DOHH2 (cell line): ENCODE measurements around the gene NLRC3.

Source experiments
- H3F3A ChIP-seq: fragments of 200-600 bp; sonication (generic), shearing (Covaris generic); 2 replicates; pipeline ENCODE4 v1.6.0; 2016; ENCODE audit warnings: antibody characterized with exemption, mild to moderate bottlenecking; ENCODE audit not compliant: control insufficient read depth, insufficient read depth
- H3K27ac ChIP-seq: fragments of 200-600 bp; sonication (generic); 2 replicates; pipeline ENCODE4 v1.5.1; 2014; ENCODE audit warnings: low read depth, mild to moderate bottlenecking, low read length, moderate library complexity
- H3K27me3 ChIP-seq: fragments of 200-600 bp; sonication (generic); 2 replicates; pipeline ENCODE4 v1.6.1; 2014; ENCODE audit warnings: mild to moderate bottlenecking, low read length, mixed read lengths; ENCODE audit not compliant: control insufficient read depth
- H3K36me3 ChIP-seq: fragments of 200-600 bp; sonication (generic); 2 replicates; pipeline ENCODE4 v1.6.1; 2014; ENCODE audit warnings: mild to moderate bottlenecking, low read length, moderate library complexity, mixed read lengths; ENCODE audit not compliant: control insufficient read depth
- H3K4me1 ChIP-seq: fragments of 200-600 bp; sonication (generic); 2 replicates; pipeline ENCODE4 v1.6.1; 2014; ENCODE audit warnings: mild to moderate bottlenecking, low read length, mixed read lengths; ENCODE audit not compliant: control insufficient read depth
- H3K4me2 ChIP-seq: fragments of 200-600 bp; sonication (generic); 2 replicates; pipeline ENCODE4 v1.6.0; 2014; ENCODE audit warnings: mild to moderate bottlenecking, low read length, moderate library complexity
- H3K4me3 ChIP-seq: fragments of 200-600 bp; sonication (generic); 2 replicates; pipeline ENCODE4 v1.5.1; 2014; ENCODE audit warnings: mild to moderate bottlenecking, low read length, mixed read lengths
- H3K79me2 ChIP-seq: fragments of 200-600 bp; sonication (generic); 2 replicates; pipeline ENCODE4 v1.6.1; 2014; ENCODE audit warnings: mild to moderate bottlenecking, low read length, mixed read lengths; ENCODE audit not compliant: control insufficient read depth
- H3K9me2 ChIP-seq: fragments of 200-600 bp; sonication (generic); replicated peaks from 2 replicates; pipeline ENCODE4 v1.6.1; 2014; ENCODE audit warnings: mild to moderate bottlenecking, low read length, mixed read lengths; ENCODE audit not compliant: control insufficient read depth
- H3K9me3 ChIP-seq: fragments of 200-600 bp; sonication (generic); 2 replicates; pipeline ENCODE4 v1.6.1; 2014; ENCODE audit warnings: antibody characterized with exemption, low read length, mixed read lengths; ENCODE audit not compliant: control insufficient read depth, insufficient read depth
- H4K20me1 ChIP-seq: fragments of 200-600 bp; sonication (generic); 2 replicates; pipeline ENCODE4 v1.6.0; 2014; ENCODE audit warnings: low read depth, mild to moderate bottlenecking, antibody characterized with exemption, low read length, moderate library complexity; ENCODE audit not compliant: control insufficient read depth, insufficient read depth
- EZH2phosphoT487 ChIP-seq: fragments of 200-600 bp; sonication (generic); IDR thresholded peaks from 2 replicates; pipeline ENCODE4 v1.6.1; 2017; ENCODE audit warnings: borderline replicate concordance, mild to moderate bottlenecking, antibody characterized with exemption, low read length, moderate library complexity, mixed read lengths
- TF ChIP-seq, protein P1 (sequence below): fragments of 200-600 bp; sonication (generic); IDR thresholded peaks from one replicate; pipeline ENCODE4 v1.5.1; 2014; ENCODE audit warnings: antibody characterized with exemption, mild to moderate bottlenecking, low read depth, low read length; ENCODE audit not compliant: poor library complexity, severe bottlenecking

Gene NLRC3

DNA sequence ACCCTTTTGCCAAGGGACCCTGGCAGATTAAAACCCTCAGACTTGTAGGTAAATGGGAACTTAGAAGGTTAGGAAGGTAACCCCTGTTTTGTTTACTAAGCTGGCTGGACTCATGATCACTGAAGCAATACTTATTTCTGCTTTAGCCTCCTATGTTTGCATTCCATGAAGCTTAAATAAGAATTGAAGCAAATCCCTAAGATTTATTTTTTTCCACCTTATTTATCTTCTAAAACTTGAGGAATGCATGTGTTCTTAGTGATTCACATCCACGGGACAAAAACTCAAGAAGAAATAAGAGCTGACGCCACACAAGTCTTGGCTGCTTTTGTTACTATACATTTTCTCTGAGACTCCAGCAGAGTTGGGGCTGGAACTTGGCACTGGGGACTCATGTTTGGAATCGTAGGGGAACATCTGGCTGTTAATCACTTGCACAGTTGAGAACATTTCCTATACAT is 40.9 kb downstream of the NLRC3 start:
- 0 out of 2 replicates have a peak, but pooled peaks cover 3% of the 10 kb centered on the region for H3K4me1 ChIP-seq
- TF ChIP-seq, protein P1, sequence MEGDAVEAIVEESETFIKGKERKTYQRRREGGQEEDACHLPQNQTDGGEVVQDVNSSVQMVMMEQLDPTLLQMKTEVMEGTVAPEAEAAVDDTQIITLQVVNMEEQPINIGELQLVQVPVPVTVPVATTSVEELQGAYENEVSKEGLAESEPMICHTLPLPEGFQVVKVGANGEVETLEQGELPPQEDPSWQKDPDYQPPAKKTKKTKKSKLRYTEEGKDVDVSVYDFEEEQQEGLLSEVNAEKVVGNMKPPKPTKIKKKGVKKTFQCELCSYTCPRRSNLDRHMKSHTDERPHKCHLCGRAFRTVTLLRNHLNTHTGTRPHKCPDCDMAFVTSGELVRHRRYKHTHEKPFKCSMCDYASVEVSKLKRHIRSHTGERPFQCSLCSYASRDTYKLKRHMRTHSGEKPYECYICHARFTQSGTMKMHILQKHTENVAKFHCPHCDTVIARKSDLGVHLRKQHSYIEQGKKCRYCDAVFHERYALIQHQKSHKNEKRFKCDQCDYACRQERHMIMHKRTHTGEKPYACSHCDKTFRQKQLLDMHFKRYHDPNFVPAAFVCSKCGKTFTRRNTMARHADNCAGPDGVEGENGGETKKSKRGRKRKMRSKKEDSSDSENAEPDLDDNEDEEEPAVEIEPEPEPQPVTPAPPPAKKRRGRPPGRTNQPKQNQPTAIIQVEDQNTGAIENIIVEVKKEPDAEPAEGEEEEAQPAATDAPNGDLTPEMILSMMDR, result no peak
- TF ChIP-seq EZH2phosphoT487, result no peak
- H3F3A ChIP-seq, result peaks cover 19% of the 10 kb centered on the region
- no peak overlapping the region for H3K4me2 ChIP-seq
- H3K9me3 ChIP-seq, result no peaks in the 10 kb centered on the region
- no peaks in the 10 kb centered on the region for H4K20me1 ChIP-seq
- no peaks in the 10 kb centered on the region for H3K27me3 ChIP-seq
- H3K27ac ChIP-seq, result no peak overlapping the region
- no peak overlapping the region for H3K4me3 ChIP-seq
- peaks cover 31% of the 10 kb centered on the region for H3K36me3 ChIP-seq
- no peaks in the 10 kb centered on the region for H3K9me2 ChIP-seq
- H3K79me2 ChIP-seq, result no peaks in the 10 kb centered on the region

DNA sequence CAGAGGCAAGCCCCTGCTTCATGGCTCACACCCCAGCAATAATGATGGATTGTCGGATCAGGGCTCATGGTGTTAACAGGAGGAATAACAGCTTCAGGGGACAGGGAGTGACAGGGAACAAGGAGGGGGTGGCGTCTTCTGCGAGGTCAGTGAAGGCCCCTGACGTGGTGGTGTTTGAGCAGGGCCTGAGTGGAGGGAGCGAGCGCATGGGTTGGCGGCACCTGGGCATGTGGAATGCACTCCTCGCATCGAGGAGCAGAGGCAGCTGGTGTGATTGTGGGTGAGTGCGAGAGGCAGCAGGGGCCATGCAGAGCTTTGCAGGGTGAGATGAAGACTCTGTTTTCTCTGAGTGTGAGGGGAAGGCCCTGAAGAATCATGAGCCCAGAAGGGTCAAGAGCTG is 43.1 kb downstream of the NLRC3 start:
- no peak overlapping the region for H3K4me2 ChIP-seq
- H3K9me3 ChIP-seq, result no peaks in the 10 kb centered on the region
- peaks cover 18% of the 10 kb centered on the region for H3K36me3 ChIP-seq
- H3K27me3 ChIP-seq, result no peaks in the 10 kb centered on the region
- no peaks in the 10 kb centered on the region for H3K9me2 ChIP-seq
- no peaks in the 10 kb centered on the region for H3K79me2 ChIP-seq
- H3K27ac ChIP-seq, result no peak overlapping the region
- 0 out of 2 replicates have a peak, but pooled peaks cover 3% of the 10 kb centered on the region for H3K4me1 ChIP-seq
- no peak for TF ChIP-seq EZH2phosphoT487
- TF ChIP-seq, protein P1, result no peak
- peaks cover 10% of the 10 kb centered on the region for H3F3A ChIP-seq
- no peaks in the 10 kb centered on the region for H4K20me1 ChIP-seq
- H3K4me3 ChIP-seq, result no peak overlapping the region

DNA sequence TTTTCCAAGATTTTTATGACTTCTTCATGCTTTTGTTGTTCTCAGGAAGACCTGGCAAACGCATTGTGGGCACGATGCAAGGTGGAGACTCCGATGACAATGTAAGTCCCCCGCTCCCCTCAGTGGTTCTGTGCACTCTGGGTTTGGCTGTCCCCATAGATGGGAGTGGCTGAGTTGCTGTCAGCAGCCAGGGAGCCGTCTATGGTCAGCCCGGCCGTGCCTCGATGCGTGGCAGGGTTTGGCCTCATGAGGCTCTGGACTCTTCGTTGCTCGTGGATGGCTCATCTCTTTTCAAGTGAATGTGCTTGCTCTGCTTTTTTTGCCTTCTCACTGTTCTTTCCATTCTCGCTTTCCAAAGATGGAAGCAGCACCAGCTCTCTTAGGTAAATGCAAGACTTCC is 44.5 kb downstream of the NLRC3 start:
- H3K9me3 ChIP-seq, result no peaks in the 10 kb centered on the region
- TF ChIP-seq EZH2phosphoT487, result no peak
- TF ChIP-seq, protein P1, result no peak
- H3K79me2 ChIP-seq, result no peaks in the 10 kb centered on the region
- H3K9me2 ChIP-seq, result no peaks in the 10 kb centered on the region
- H3K27me3 ChIP-seq, result no peaks in the 10 kb centered on the region
- no peak overlapping the region for H3K4me3 ChIP-seq
- H3K36me3 ChIP-seq, result peaks cover 12% of the 10 kb centered on the region
- H4K20me1 ChIP-seq, result no peaks in the 10 kb centered on the region
- peaks cover 6% of the 10 kb centered on the region for H3K4me1 ChIP-seq
- no peak overlapping the region for H3K4me2 ChIP-seq
- peaks cover 7% of the 10 kb centered on the region for H3F3A ChIP-seq
- H3K27ac ChIP-seq, result no peak overlapping the region
